Right kidney (tissue), 1 donor: Measurements from ENCODE around the gene MOK.

Experiments used
- DNase-seq: peaks from one replicate; pipeline ENCODE4 v3.0.0-alpha.2; 2016

MOK gene

DNA sequence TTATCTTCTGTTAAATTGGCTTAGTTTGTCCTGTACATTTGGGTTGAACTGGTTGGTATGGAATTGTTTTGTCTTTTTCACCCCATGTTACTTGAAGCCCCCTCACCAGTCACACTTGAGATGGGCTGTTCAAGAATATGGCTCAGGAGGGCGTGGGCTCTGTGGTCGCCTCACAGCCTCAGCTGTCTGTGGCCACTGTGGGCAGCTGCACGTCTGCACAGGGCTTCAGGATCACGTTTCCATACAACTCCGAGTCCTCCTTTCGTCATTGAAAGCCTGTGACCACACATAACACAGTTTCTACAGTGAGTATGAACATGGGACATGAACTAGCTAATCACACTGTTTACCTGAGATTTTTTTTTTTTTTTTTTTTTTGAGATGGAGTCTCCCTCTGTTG is 81.3 kb downstream of the MOK start:
- DNase-seq = no peak

DNA sequence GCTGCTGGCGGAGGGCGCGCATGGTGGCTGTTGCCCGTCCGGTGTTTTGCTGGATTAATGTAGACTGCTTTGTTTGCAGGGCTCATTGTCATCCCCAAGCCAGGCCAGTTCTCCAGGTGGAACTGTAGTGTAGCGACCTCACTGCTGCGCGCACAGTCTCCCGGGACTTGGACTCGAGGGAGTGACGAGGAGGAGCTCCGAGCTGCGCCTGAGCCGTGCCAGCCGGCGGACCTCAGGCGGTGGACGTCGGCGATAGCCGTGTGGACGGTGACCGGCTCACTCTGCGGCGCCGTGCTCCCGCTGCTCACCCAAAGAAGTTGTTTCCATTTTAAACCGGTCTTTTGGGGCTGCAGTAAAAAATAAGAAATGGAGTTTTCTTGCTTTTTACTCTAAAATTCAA is 82.2 kb downstream of the MOK start:
- no peak for DNase-seq

GRCh38 chr14:102222009-102222575 is 82.9 kb downstream of the MOK start:
- DNase-seq = no peak

DNA sequence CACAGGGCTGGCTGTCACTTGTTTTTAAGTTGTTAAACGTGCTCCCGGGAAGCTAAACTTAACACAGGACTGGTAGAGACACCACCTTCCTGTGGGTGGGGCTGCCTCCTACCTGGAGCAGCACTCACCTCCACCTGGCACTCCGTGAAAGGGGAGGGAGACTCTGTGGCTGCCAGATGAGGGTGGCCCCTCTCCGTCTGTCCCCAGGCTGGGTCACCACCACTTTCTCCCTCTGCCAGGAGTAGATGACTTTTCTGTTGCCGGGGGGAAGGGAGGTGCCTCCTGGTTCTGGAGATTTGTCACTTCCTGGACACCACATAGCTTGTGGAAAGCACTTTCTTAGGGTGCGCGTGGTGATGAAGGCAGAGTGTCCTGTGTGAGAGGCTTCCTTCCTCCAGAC is 83.9 kb downstream of the MOK start:
- no peak for DNase-seq

DNA sequence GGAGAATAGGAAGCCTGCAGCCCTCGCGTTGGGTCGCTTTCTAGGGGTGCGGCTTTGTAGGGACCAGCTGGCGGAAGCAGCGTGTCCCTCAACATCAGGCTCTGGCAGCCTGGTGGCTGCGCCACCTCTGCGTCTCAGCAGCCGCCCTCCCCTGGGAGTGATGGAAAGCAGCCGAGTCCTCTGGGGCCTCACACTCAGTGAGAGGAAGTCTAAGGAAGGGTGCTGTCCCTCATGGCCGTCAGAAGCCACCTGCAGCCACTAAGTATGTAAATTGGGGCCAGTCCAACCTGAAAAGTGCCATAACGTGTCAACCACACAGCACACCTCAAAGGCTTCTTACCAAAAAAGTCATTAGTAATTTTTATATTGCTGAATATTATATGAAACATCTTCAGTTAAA is 84.9 kb downstream of the MOK start:
- no peak for DNase-seq

- no peak for DNase-seq
Observed at GRCh38 chr14:102219316-102219715, 85.6 kb downstream of the MOK start.

DNA sequence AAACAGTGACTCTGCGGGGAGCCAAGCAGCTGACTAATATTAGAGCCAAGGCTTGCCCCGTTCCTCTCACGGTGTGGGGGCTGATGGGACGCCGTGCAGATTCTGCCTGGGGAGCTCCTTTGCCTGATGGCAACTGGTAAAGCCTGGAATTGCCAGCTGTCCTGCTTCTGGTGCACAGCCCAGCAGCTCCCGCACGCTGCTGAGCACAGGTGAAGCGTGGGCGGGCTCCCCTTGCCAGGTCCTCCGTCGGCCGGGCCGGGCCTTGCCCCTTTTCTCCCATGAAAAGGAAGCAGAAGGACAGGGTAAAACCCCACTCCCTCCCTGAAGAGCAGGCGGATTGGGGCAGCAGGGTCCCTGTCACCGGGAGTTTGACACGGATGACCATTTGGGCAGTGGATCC is 86.3 kb downstream of the MOK start:
- no peak for DNase-seq

DNA sequence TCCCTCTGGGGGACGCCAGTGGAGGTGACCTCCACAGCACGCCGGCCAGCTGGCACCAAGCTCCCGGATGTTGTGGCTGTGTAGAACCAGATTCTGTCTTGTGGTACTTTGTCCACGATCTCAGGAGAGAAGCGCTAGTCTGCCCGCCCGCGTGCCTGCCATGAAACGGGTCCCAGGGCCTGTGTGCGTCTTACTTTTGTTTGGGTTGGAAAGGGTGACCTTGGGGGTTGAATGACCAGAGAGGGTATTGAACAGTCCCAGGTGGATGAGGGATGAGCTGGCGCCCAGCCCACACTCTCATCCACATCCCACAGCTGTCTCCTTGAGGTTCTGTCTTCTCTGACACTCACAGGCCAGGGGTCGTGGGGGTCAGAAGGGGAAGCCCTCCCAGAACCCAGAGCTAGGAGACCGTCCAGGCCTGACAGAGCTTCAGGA is 87.0 kb downstream of the MOK start:
- DNase-seq = no peak

- no peak for DNase-seq
Observed at GRCh38 chr14:102217399-102217798, 87.6 kb downstream of the MOK start.

- no peak for DNase-seq
Observed at GRCh38 chr14:102215576-102216250, 89.3 kb downstream of the MOK start.

DNA sequence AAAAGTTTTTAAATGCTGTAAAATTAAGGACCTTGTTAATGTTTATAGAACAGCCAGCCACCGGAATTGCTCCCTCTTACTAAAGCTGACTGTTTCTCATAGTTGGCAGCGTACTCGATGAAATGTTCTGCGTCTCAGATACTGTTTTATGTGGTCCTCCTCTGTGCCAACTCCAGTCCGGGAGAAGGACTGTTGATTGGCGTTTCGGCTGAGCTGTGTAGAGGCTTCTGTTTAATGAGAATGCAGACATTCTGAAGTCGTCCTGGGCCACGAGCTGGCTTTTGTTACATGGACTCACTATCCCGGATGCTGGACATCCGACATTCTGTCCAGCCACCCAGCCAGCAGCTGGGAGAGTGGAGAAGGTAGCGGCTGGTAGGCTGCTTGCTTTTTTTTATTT is 89.9 kb downstream of the MOK start:
- DNase-seq = no peak

DNA sequence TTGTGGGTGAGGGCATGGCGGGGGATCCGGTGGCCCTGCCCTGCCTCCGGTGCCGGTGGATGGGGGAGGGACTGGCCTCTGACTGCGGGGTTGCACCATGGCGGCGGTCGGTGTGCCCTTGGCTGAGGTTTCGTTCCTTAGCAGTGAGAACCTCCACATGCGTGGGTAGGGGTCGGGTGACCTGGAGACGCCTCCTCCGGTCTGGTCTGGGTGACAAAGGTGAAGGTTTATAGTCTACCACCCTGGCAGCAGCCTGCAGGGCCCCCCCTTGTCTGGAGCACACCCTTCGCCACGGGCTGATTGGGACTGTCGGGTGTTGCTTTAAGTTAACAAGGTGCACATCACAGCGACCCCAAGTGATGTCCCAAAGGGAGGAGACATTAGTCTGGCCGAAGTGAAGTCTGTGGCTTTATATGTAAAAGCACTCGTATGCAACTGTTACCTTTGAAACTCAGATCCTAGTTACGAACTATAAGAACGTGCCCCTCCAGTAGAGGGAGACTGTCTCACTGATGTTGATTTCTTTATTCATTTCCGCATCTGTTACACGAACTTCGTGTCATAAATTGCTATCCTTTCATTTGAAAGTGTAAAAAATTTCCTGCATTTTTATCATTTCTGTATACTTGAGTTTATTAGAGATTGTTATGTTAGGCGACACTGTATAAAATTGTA is 90.8 kb downstream of the MOK start:
- no peak for DNase-seq

- no peak for DNase-seq
Observed at GRCh38 chr14:102213470-102213869, 91.5 kb downstream of the MOK start.

DNA sequence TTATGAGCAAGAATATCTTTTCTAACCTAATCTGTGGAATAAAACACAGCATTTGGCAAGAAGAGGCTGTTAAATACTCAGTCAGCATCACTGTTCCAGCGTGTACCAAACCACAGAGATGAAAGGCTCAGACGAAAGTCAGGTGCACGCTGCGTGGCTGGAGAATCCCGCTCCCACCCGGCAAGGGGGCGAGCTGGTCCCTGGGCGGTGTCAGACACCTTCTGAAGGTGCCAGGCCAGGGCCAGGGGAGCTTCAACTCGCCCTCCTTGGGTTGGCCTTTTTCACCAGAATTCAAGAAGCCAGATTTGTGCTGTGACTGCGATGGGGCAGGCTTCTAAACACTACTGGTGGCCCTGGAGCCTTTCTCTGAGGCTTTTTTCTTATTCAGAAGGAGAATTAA is 92.1 kb downstream of the MOK start:
- DNase-seq = no peak

- DNase-seq = no peak
Observed at GRCh38 chr14:102212356-102212755, 92.6 kb downstream of the MOK start.

DNA sequence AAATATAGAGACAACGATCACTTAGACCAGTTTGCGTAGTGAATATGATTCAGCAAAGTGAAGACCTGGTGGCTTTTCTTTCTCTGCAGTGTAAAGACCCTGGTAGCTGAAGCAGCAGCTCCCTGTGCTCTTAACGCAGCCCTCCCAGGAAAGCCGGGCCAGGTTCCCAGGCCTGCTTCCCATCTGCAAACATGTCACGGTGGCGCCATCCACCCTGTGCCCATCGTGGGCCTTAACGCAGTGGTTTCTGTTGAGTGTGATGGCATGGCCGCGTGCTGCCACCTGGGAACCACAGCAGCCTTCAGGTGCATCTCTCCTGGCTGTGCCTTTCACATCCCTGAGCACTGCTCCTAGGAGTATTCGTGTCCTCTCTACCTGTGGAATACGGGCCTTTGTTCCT is 93.7 kb downstream of the MOK start:
- DNase-seq = no peak

GRCh38 chr14:102210421-102211042 is 94.4 kb downstream of the MOK start:
- no peak for DNase-seq

DNA sequence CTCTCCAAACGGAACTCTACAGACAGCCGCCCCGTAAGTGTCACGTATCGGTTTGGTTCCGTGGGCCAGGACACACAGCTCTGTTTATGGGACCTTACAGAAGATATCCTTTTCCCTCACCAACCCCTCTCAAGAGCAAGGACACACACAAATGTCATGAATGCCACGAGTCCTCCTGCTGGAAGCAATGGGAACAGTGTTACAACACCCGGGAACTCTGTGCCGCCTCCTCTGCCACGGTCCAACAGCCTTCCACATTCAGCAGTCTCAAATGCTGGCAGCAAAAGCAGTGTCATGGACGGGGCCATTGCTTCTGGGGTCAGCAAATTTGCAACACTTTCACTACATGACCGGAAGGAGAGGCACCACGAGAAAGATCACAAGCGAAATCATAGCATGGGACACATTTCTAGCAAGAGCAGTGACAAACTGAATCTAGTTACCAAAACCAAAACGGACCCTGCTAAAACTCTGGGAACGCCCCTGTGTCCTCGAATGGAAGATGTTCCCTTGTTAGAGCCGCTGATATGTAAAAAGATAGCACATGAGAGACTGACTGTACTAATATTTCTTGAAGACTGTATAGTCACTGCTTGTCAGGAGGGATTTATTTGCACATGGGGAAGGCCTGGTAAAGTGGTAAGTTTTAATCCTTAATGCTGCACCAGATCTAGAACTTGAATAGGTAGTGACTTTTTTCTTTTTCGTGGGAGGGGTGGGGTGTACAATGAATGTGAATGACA is 95.6 kb downstream of the MOK start:
- DNase-seq = no peak

DNA sequence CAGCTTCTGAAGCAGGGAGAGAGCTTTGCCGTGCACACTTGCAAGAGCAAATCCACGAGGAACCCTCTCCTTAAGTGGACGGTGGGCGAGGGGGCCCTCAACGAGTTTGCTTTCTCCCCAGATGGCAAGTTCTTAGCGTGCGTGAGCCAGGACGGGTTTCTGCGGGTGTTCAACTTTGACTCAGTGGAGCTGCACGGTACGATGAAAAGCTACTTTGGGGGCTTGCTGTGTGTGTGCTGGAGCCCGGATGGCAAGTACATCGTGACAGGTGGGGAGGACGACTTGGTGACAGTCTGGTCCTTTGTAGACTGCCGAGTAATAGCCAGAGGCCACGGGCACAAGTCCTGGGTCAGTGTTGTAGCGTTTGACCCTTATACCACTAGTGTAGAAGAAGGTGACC is 96.2 kb downstream of the MOK start:
- DNase-seq = no peak

DNA sequence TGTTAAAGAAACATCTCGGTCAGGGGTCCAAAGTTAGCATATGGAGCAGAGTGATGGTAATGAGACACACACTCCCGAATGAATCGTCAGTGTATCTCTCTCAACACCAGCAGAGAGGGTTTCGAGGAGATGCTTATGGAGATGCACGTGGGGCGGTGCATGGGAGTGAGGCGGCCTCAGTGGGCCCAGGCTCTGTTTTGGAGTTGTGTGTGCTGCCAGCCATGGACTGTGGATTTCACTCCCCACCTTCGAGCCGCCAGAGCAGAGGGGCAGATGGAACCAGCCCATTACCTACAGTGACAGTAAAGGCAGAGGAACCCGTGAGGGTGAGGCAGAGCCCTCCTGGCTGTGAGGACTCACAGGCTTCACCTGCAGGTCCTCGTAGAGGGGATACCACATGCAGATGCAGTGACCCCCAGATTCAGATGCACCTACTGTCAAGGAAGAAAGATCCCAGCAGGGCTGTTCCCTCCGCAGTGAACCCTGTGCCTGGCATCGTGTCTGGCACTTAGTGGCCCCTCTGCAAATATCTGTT is 97.1 kb downstream of the MOK start:
- no peak for DNase-seq

GRCh38 chr14:102206918-102207317 is 98.0 kb downstream of the MOK start:
- no peak for DNase-seq

DNA sequence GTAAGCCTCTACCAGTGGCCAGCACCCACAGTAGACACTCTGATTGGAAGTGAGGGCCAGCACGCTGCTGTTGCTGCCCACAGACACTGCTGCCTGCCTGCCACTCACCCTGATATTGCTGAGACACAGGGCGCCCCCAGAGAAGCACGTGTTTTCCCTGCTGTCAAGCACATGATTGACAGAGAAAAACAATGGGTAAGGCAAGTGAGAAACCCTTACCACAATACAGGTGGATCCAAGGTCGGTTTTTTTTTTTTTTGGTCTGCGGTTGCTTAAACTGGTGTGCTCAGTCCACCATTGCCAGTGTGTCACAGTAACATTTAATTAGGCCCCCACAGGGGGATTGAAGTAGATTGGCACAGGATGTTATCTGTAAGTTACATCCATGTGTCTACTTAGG is 99.4 kb downstream of the MOK start:
- no peak for DNase-seq

DNA sequence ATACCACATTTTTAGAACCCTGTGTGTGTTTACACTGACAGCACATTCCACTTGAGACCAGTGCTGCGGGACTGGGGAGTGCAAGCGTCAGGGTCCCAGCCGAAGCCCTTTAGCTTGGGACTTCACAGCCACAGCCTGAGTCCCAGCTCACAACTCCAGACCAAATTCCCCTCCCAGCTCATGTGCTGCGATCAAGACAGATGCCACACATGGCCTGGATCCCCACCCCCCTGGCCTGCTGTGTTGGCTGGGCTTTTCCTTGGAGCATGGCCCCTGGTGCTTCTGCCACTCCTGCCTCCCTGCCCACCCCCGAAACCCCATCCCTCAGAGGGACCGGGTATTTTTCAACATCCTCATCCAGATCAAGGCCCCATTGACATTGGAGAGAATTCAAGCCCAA is 101.6 kb downstream of the MOK start:
- no peak for DNase-seq
